H9 (cell line): ENCODE measurements around the gene YWHAQ. TPM values are rescaled to one million over a fixed set of nuclear protein-coding genes. Genes with fewer than 3 reads are reported as not detected.
A peak's percentile ranks its signal among the peaks of the same experiment; 100 is the strongest.

Experiments
- DNase-seq: peaks from one replicate; pipeline ENCODE4 v3.0.0-alpha.2; 2017
- H2AFZ ChIP-seq: one replicate; pipeline ENCODE4 v1.6.1; 2013; ENCODE audit warnings: mild to moderate bottlenecking, low read length, control low read depth, moderate library complexity
- H2AK5ac ChIP-seq: 2 replicates; pipeline ENCODE4 v1.6.1; 2013; ENCODE audit warnings: low read length, control low read depth, mixed read lengths; ENCODE audit not compliant: insufficient read length
- H2BK120ac ChIP-seq: one replicate; pipeline ENCODE4 v1.6.1; 2013; ENCODE audit warnings: low read depth, mild to moderate bottlenecking, low read length, control low read depth, inconsistent platforms; ENCODE audit not compliant: poor library complexity, severe bottlenecking
- H2BK12ac ChIP-seq: 2 replicates; pipeline ENCODE4 v1.6.1; 2013; ENCODE audit warnings: low read length, control low read depth, mixed read lengths, low read depth; ENCODE audit not compliant: insufficient read length
- H2BK15ac ChIP-seq: 2 replicates; pipeline ENCODE4 v1.6.1; 2013; ENCODE audit warnings: low read depth, low read length, control low read depth
- H2BK20ac ChIP-seq: one replicate; pipeline ENCODE4 v1.6.1; 2013; ENCODE audit warnings: low read depth, mild to moderate bottlenecking, low read length, control low read depth, inconsistent platforms; ENCODE audit not compliant: poor library complexity, severe bottlenecking
- H2BK5ac ChIP-seq: 2 replicates; pipeline ENCODE4 v1.6.1; 2013; ENCODE audit warnings: low read length, control low read depth, mixed read lengths; ENCODE audit not compliant: insufficient read length
- H3K14ac ChIP-seq: 2 replicates; pipeline ENCODE4 v1.6.1; 2013; ENCODE audit warnings: low read length, control low read depth; ENCODE audit not compliant: insufficient read depth
- H3K18ac ChIP-seq: 2 replicates; pipeline ENCODE4 v1.6.1; 2013; ENCODE audit warnings: low read depth, mild to moderate bottlenecking, mixed read lengths, low read length, control low read depth; ENCODE audit not compliant: insufficient read length
- H3K23ac ChIP-seq: 2 replicates; pipeline ENCODE4 v1.6.1; 2013; ENCODE audit warnings: low read length, control low read depth, mixed read lengths, low read depth; ENCODE audit not compliant: insufficient read length
- H3K23me2 ChIP-seq: 2 replicates; pipeline ENCODE4 v1.6.1; 2013; ENCODE audit warnings: low read depth, mild to moderate bottlenecking, mixed read lengths, low read length, control low read depth; ENCODE audit not compliant: insufficient read length, poor library complexity, severe bottlenecking
- H3K27ac ChIP-seq: 2 replicates; pipeline ENCODE4 v1.5.1; 2013; ENCODE audit warnings: low read length, control low read depth, mixed read lengths, low read depth; ENCODE audit not compliant: insufficient read length
- H3K27me3 ChIP-seq: 2 replicates; pipeline ENCODE4 v1.6.1; 2013; ENCODE audit warnings: low read length, control low read depth, inconsistent platforms; ENCODE audit not compliant: insufficient read depth
- H3K4ac ChIP-seq: 2 replicates; pipeline ENCODE4 v1.6.1; 2013; ENCODE audit warnings: low read depth, mild to moderate bottlenecking, control low read depth, inconsistent platforms, low read length, moderate library complexity
- H3K4me1 ChIP-seq: 2 replicates; pipeline ENCODE4 v1.6.1; 2013; ENCODE audit warnings: low read length, control low read depth, inconsistent platforms; ENCODE audit not compliant: insufficient read depth
- H3K4me2 ChIP-seq: 2 replicates; pipeline ENCODE4 v1.6.1; 2013; ENCODE audit warnings: low read length, control low read depth, mixed read lengths; ENCODE audit not compliant: insufficient read length, insufficient read depth
- H3K56ac ChIP-seq: 2 replicates; pipeline ENCODE4 v1.6.1; 2013; ENCODE audit warnings: low read depth, mild to moderate bottlenecking, mixed read lengths, low read length, control low read depth; ENCODE audit not compliant: insufficient read length
- H3K79me1 ChIP-seq: 2 replicates; pipeline ENCODE4 v1.6.1; 2013; ENCODE audit warnings: low read depth, mild to moderate bottlenecking, moderate library complexity, low read length, control low read depth, inconsistent platforms; ENCODE audit not compliant: insufficient read depth, poor library complexity, severe bottlenecking
- H3K79me2 ChIP-seq: 2 replicates; pipeline ENCODE4 v1.6.1; 2013; ENCODE audit warnings: low read length, control low read depth, inconsistent platforms; ENCODE audit not compliant: insufficient read depth
- H3K9ac ChIP-seq: 2 replicates; pipeline ENCODE4 v1.6.1; 2013; ENCODE audit warnings: low read length, control low read depth, mixed read lengths; ENCODE audit not compliant: insufficient read length; ENCODE audit errors: extremely low read depth
- H3K9me3 ChIP-seq: one replicate; pipeline ENCODE4 v1.6.1; 2013; ENCODE audit warnings: low read depth, low read length, inconsistent platforms; ENCODE audit not compliant: control insufficient read depth
- H3T11ph ChIP-seq: one replicate; pipeline ENCODE4 v1.6.1; 2013; ENCODE audit warnings: mild to moderate bottlenecking, low read length, control low read depth, inconsistent platforms
- H4K20me1 ChIP-seq: one replicate; pipeline ENCODE4 v1.6.1; 2013; ENCODE audit not compliant: control insufficient read depth, insufficient read length, insufficient read depth
- H4K5ac ChIP-seq: 2 replicates; pipeline ENCODE4 v1.6.1; 2013; ENCODE audit warnings: low read depth, mild to moderate bottlenecking, mixed read lengths, low read length, control low read depth; ENCODE audit not compliant: insufficient read length
- H4K8ac ChIP-seq: replicated peaks from 2 replicates; pipeline ENCODE4 v1.6.1; 2013; ENCODE audit warnings: low read length, control low read depth, mixed read lengths, low read depth; ENCODE audit not compliant: insufficient read length
- H4K91ac ChIP-seq: 2 replicates; pipeline ENCODE4 v1.6.1; 2013; ENCODE audit warnings: low read depth, mild to moderate bottlenecking, moderate library complexity, mixed read lengths, low read length, control low read depth; ENCODE audit not compliant: insufficient read length
- H3K27ac Mint-ChIP-seq, 3 experiments: 2 replicates in 2 of 3; 3 replicates in 1 of 3; pipeline ENCODE4 v1.8.0; 2020 to 2021; ENCODE audit warnings: mixed read lengths in 3 of 3, mild to moderate bottlenecking in 1 of 3, moderate library complexity in 1 of 3
- H3K27me3 Mint-ChIP-seq: 2 replicates; pipeline ENCODE4 v1.8.0; 2021; ENCODE audit warnings: low read depth, mild to moderate bottlenecking, moderate library complexity, mixed read lengths
- H3K36me3 Mint-ChIP-seq, 3 experiments: 2 replicates in 2 of 3; 3 replicates in 1 of 3; pipeline ENCODE4 v1.8.0; 2020 to 2021; ENCODE audit warnings: low read depth in 3 of 3, mixed read lengths in 3 of 3; ENCODE audit not compliant: insufficient read depth in 1 of 3
- H3K4me1 Mint-ChIP-seq, 2 experiments: 2 replicates each; pipeline ENCODE4 v1.8.0; 2020; ENCODE audit warnings: mixed read lengths in 2 of 2
- H3K4me3 Mint-ChIP-seq, 2 experiments: 2 replicates in 1 of 2; 3 replicates in 1 of 2; pipeline ENCODE4 v1.8.0; 2020 to 2021; ENCODE audit warnings: mild to moderate bottlenecking in 2 of 2, mixed read lengths in 2 of 2, moderate library complexity in 1 of 2
- H3K9me3 Mint-ChIP-seq, 2 experiments: 2 replicates in 1 of 2; 3 replicates in 1 of 2; pipeline ENCODE4 v1.8.0; 2020; ENCODE audit warnings: mild to moderate bottlenecking in 2 of 2, mixed read lengths in 2 of 2, moderate library complexity in 1 of 2
- WGBS: extraction: QIAGEN DNeasy Blood & Tissue Kit; methylation state at CpG from one replicate; pipeline ENCODE4 v1.1.7; 2013; ENCODE audit warnings: missing lambda C conversion rate, low lambda C conversion rate, mixed read lengths; ENCODE audit not compliant: insufficient read length; ENCODE audit errors: extremely low coverage; 5-methylcytosine and 5-hydroxymethylcytosine counted together
- total RNA-seq: library from RNA; stranded (reverse); gene quantifications from 2 replicates; pipeline ENCODE4 v1.2.1, GENCODE V29; 2021
- TF ChIP-seq, protein P1 (sequence below): fragments of 200-600 bp; sonication (generic); conservative IDR thresholded peaks from 3 replicates; pipeline ENCODE4 v1.8.0; 2021; ENCODE audit warnings: antibody characterized with exemption, mild to moderate bottlenecking

The YWHAQ gene
- total RNA-seq, 1 experiment from 2014 or later, result 374 TPM

DNA sequence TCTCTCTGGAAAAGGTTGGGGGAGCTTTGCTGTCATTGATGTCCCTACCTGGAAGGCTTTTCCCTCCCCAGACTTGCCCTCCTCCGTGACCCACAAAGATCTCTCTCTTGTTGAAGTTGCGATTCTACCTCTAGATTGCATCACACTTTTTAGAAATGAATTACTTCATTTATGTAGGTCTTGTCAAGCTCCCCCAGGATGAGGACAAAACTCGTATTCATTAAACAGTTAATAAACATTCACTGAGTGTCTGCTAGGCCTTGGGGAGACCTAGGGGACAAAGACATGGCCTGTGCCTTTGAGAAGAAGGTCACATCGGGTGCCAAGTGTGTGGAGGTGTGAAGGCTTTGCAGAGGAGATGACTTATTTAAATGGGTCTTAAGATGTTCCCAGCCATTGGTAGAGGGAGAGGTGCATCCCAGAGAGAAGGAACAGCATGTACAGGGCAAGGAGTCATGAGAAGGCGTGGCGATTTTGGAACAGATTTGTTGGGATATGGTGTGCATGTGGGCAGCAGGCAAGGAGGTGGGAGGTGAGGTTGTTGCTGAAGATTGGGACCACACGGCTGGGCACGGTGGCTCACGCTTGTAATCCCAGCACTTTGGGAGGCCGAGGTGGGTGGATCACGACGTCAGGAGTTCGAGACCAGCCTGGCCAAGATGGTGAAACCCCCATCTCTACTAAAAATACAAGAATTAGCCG lies 9.8 kb upstream of the YWHAQ start:
- no peak overlapping the region for H3K23ac ChIP-seq
- WGBS, result no CpG with 5 or more reads among the region's 14 CpGs
- H3K27ac Mint-ChIP-seq, result no peak overlapping the region
- H3K79me1 ChIP-seq, result no peaks in the 10 kb centered on the region
- no peak overlapping the region for H2BK120ac ChIP-seq
- TF ChIP-seq, protein P1, sequence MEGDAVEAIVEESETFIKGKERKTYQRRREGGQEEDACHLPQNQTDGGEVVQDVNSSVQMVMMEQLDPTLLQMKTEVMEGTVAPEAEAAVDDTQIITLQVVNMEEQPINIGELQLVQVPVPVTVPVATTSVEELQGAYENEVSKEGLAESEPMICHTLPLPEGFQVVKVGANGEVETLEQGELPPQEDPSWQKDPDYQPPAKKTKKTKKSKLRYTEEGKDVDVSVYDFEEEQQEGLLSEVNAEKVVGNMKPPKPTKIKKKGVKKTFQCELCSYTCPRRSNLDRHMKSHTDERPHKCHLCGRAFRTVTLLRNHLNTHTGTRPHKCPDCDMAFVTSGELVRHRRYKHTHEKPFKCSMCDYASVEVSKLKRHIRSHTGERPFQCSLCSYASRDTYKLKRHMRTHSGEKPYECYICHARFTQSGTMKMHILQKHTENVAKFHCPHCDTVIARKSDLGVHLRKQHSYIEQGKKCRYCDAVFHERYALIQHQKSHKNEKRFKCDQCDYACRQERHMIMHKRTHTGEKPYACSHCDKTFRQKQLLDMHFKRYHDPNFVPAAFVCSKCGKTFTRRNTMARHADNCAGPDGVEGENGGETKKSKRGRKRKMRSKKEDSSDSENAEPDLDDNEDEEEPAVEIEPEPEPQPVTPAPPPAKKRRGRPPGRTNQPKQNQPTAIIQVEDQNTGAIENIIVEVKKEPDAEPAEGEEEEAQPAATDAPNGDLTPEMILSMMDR, result no peak
- peaks cover 57% of the 10 kb centered on the region for H3K27me3 Mint-ChIP-seq
- no peaks in the 10 kb centered on the region for H3K27me3 ChIP-seq
- no peak overlapping the region for H4K5ac ChIP-seq
- H2AK5ac ChIP-seq, result no peak overlapping the region
- H3K56ac ChIP-seq, result no peak overlapping the region
- no peak overlapping the region for H3K18ac ChIP-seq
- no peak overlapping the region for H2BK5ac ChIP-seq
- H4K8ac ChIP-seq, result no peak overlapping the region
- H3K4ac ChIP-seq, result no peak overlapping the region
- peak overlapping the region in 1 of 2 experiments; percentile 2; a peak in 1 of 5 replicates for H3K4me3 Mint-ChIP-seq
- H3K14ac ChIP-seq, result no peak overlapping the region
- H4K91ac ChIP-seq, result no peak overlapping the region
- no peaks in the 10 kb centered on the region for H4K20me1 ChIP-seq
- no peak overlapping the region for H2AFZ ChIP-seq
- H3K27ac ChIP-seq, result no peak overlapping the region
- DNase-seq, result no peak
- no peaks in the 10 kb centered on the region for H3K79me2 ChIP-seq
- no peak overlapping the region for H2BK12ac ChIP-seq
- H2BK15ac ChIP-seq, result no peak overlapping the region
- H3K23me2 ChIP-seq, result no peaks in the 10 kb centered on the region
- no peak overlapping the region for H2BK20ac ChIP-seq
- no peaks in the 10 kb centered on the region for H3K36me3 Mint-ChIP-seq
- no peak overlapping the region for H3K4me2 ChIP-seq
- H3K9me3 ChIP-seq, result no peaks in the 10 kb centered on the region
- H3K9ac ChIP-seq, result no peak overlapping the region
- no peaks in the 10 kb centered on the region for H3K9me3 Mint-ChIP-seq
- peaks cover 23% of the 10 kb centered on the region in 2 experiments for H3K4me1 Mint-ChIP-seq
- no peaks in the 10 kb centered on the region for H3K4me1 ChIP-seq
- no peak overlapping the region for H3T11ph ChIP-seq
